A549 (cell line): Measurements from ENCODE around the gene ARHGAP18. TPM values are rescaled to one million over a fixed set of nuclear protein-coding genes. Genes with fewer than 3 reads are reported as not detected.

Source experiments
- ATAC-seq, 2 experiments: fragments of 200-7000 bp in 1 of 2; fragments of >200 bp in 1 of 2; cut with Nextera tagmentation in 1 of 2; cut with Tn5 transposase in 1 of 2; 3 replicates each; pipeline versions ENCODE4 v1.8.0 to v1.9.1; 2018 to 2020; ENCODE audit warnings: mild to moderate bottlenecking in 1 of 2, moderate library complexity in 1 of 2
- CTCF ChIA-PET: fragments of 300-600 bp; sonication (Branson Sonifier 250); formaldehyde crosslinking; extraction: SDS; loops from one replicate; lab custom pipeline; 2021; ENCODE audit warnings: antibody characterized with exemption, inconsistent platforms; lab: Yijun Ruan, JAX
- POLR2A ChIA-PET: fragments of 350-600 bp; formaldehyde crosslinking; extraction: SDS; loops from one replicate; lab custom pipeline; 2021; ENCODE audit warnings: antibody characterized with exemption, inconsistent platforms; lab: Yijun Ruan, JAX
- DNase-seq, 2 experiments: peaks; one replicate each; pipeline versions ENCODE4 v3.0.0 to v3.0.0-alpha.2; 2011 to 2016; ENCODE audit warnings: low read depth in 1 of 2, low spot score in 1 of 2
- FAIRE-seq: peaks from 2 replicates; lab custom pipeline; 2011; peaks lifted over from hg19 to GRCh38; lab: Jason Lieb, UNC
- H3K27ac ChIP-seq, 2 experiments: fragments of >200 bp; sonication (Bioruptor Twin); formaldehyde crosslinking; 3 replicates each; pipeline ENCODE4 v1.5.1; 2016 to 2017
- H3K4me1 ChIP-seq: fragments of >200 bp; sonication (Bioruptor Twin); formaldehyde crosslinking; 3 replicates; pipeline ENCODE4 v1.6.1; 2016
- H3K4me2 ChIP-seq: fragments of >200 bp; sonication (Bioruptor Twin); formaldehyde crosslinking; 3 replicates; pipeline ENCODE4 v1.6.1; 2016
- H3K4me3 ChIP-seq: fragments of >200 bp; sonication (Bioruptor Twin); formaldehyde crosslinking; 3 replicates; pipeline ENCODE4 v1.5.1; 2016
- H3K9me3 ChIP-seq: fragments of >200 bp; sonication (Bioruptor Twin); formaldehyde crosslinking; 3 replicates; pipeline ENCODE4 v1.6.1; 2016
- BHLHE40 ChIP-seq: IDR thresholded peaks from 2 replicates; pipeline ENCODE4 v1.6.1; 2012; ENCODE audit warnings: low read depth, low read length, inconsistent platforms
- CBX8 ChIP-seq: fragments of 200-600 bp; sonication (generic); IDR thresholded peaks from 2 replicates; pipeline ENCODE4 v1.6.1; 2016
- CHD2 ChIP-seq: fragments of 150-350 bp; IDR thresholded peaks from 2 replicates; pipeline ENCODE4 v1.6.1; 2014; ENCODE audit warnings: low read length; ENCODE audit not compliant: partially characterized antibody
- CHD4 ChIP-seq: fragments of 200-600 bp; sonication (generic); IDR thresholded peaks from 2 replicates; pipeline ENCODE4 v1.6.1; 2016; ENCODE audit warnings: antibody characterized with exemption, mild to moderate bottlenecking, borderline replicate concordance
- EHMT2 ChIP-seq: fragments of 200-600 bp; sonication (generic); IDR thresholded peaks from 2 replicates; pipeline ENCODE4 v1.6.1; 2016; ENCODE audit warnings: antibody characterized with exemption, low read depth, mild to moderate bottlenecking, moderate library complexity
- EP300 ChIP-seq, 2 experiments: fragments of >200 bp; sonication (Bioruptor Twin); formaldehyde crosslinking; IDR thresholded peaks; 2 replicates in 1 of 2; 3 replicates in 1 of 2; pipeline ENCODE4 v1.6.1; 2016 to 2017
- HDAC2 ChIP-seq: fragments of 200-600 bp; sonication (generic); IDR thresholded peaks from 2 replicates; pipeline ENCODE4 v1.6.1; 2016
- HMGXB4 ChIP-seq: fragments of 250-450 bp; sonication (Bioruptor Pico); IDR thresholded peaks from 2 replicates; pipeline ENCODE4 v1.5.0; 2021; ENCODE audit warnings: mild to moderate bottlenecking, moderate library complexity, borderline replicate concordance
- JUN ChIP-seq, 2 experiments: fragments of >200 bp; sonication (Bioruptor Twin); formaldehyde crosslinking; IDR thresholded peaks; 2 replicates in 1 of 2; 3 replicates in 1 of 2; pipeline ENCODE4 v1.6.1; 2016 to 2017
- MAFK ChIP-seq: fragments of 450-650 bp; IDR thresholded peaks from 2 replicates; pipeline ENCODE4 v1.6.1; 2014; ENCODE audit not compliant: partially characterized antibody
- NFE2L2 ChIP-seq: fragments of 150-350 bp; conservative IDR thresholded peaks from 2 replicates; pipeline ENCODE4 v1.6.1; 2014; ENCODE audit warnings: low read length
- NPAS2 ChIP-seq: fragments of 250-450 bp; sonication (Bioruptor Pico); IDR thresholded peaks from 2 replicates; pipeline ENCODE4 v1.8.0; 2022; ENCODE audit warnings: mild to moderate bottlenecking, moderate library complexity, borderline replicate concordance
- POLR2AphosphoS2 ChIP-seq: conservative IDR thresholded peaks from 2 replicates; pipeline ENCODE4 v1.6.1; 2012; ENCODE audit warnings: low read length, improper control_type of control experiment, inconsistent platforms
- RARB ChIP-seq: fragments of 250-450 bp; sonication (Bioruptor Pico); IDR thresholded peaks from 2 replicates; pipeline ENCODE4 v1.8.0; 2021; ENCODE audit warnings: mild to moderate bottlenecking, moderate library complexity
- SMC3 ChIP-seq: fragments of >200 bp; sonication (Bioruptor Twin); formaldehyde crosslinking; IDR thresholded peaks from 3 replicates; pipeline ENCODE4 v1.6.1; 2018; ENCODE audit warnings: inconsistent platforms
- SREBF2 ChIP-seq: fragments of 450-650 bp; IDR thresholded peaks from 2 replicates; pipeline ENCODE4 v1.6.1; 2014; ENCODE audit warnings: mild to moderate bottlenecking, moderate library complexity
- ZNF302 ChIP-seq: fragments of 250-450 bp; sonication (Bioruptor Pico); IDR thresholded peaks from 2 replicates; pipeline ENCODE4 v1.9.0; 2021; ENCODE audit warnings: inconsistent platforms, mild to moderate bottlenecking, moderate library complexity
- WGBS: methylation state at CpG from one replicate; pipeline ENCODE4 v1.1.6; 2017; ENCODE audit errors: missing lambda C conversion rate; 5-methylcytosine and 5-hydroxymethylcytosine counted together
- polyA plus RNA-seq, 4 experiments: library from polyadenylated mRNA; depleted of rRNA in 3 of 4; stranded (reverse); fragments of >200 nt; fragmentation: RNase III in 1 of 4; extraction: RNeasy Plus Mini Kit Qiagen cat#74134 plus additional on column Dnase treatment in 1 of 4; gene quantifications; 2 replicates in 3 of 4; 3 replicates in 1 of 4; pipeline ENCODE4 v1.2.3, GENCODE V29; 2011 to 2017
- TF ChIP-seq, protein P1 (sequence below): fragments of >200 bp; sonication (Bioruptor Twin); formaldehyde crosslinking; IDR thresholded peaks from 3 replicates; pipeline ENCODE4 v1.5.1; 2016
- TF ChIP-seq, protein P2 (sequence below): fragments of 450-650 bp; IDR thresholded peaks from 2 replicates; pipeline ENCODE4 v1.6.1; 2014; ENCODE audit warnings: antibody characterized with exemption

Gene ARHGAP18
- polyA plus RNA-seq, 2 of the 4 experiments (the other 2 are of a cell fraction) = 11.2 to 16.7 TPM

- TF ChIP-seq, protein P1, sequence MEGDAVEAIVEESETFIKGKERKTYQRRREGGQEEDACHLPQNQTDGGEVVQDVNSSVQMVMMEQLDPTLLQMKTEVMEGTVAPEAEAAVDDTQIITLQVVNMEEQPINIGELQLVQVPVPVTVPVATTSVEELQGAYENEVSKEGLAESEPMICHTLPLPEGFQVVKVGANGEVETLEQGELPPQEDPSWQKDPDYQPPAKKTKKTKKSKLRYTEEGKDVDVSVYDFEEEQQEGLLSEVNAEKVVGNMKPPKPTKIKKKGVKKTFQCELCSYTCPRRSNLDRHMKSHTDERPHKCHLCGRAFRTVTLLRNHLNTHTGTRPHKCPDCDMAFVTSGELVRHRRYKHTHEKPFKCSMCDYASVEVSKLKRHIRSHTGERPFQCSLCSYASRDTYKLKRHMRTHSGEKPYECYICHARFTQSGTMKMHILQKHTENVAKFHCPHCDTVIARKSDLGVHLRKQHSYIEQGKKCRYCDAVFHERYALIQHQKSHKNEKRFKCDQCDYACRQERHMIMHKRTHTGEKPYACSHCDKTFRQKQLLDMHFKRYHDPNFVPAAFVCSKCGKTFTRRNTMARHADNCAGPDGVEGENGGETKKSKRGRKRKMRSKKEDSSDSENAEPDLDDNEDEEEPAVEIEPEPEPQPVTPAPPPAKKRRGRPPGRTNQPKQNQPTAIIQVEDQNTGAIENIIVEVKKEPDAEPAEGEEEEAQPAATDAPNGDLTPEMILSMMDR = no peak
- no peak for TF ChIP-seq MAFK
- TF ChIP-seq EHMT2 = no peak
- no peak for TF ChIP-seq CHD4
- TF ChIP-seq SMC3 = no peak
- TF ChIP-seq POLR2AphosphoS2 = no peak
- TF ChIP-seq HMGXB4 (CRISPR knock-in tag) = no peak
- TF ChIP-seq HDAC2 = no peak
- TF ChIP-seq, protein P2, sequence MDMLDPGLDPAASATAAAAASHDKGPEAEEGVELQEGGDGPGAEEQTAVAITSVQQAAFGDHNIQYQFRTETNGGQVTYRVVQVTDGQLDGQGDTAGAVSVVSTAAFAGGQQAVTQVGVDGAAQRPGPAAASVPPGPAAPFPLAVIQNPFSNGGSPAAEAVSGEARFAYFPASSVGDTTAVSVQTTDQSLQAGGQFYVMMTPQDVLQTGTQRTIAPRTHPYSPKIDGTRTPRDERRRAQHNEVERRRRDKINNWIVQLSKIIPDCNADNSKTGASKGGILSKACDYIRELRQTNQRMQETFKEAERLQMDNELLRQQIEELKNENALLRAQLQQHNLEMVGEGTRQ = no peak
- TF ChIP-seq, all 56 proteins: peak for 0
Measured at GRCh38 chr6:129558248-129558647, 151.7 kb downstream of the ARHGAP18 start (continued).

- no peak for FAIRE-seq
- POLR2A ChIA-PET = no interaction called here
- 76% methylated on average over 5 of the region's 5 CpGs for WGBS
Measured at GRCh38 chr6:129555206-129555832, 154.7 kb downstream of the ARHGAP18 start.

GRCh38 chr6:129552413-129552812 lies 157.6 kb downstream of the ARHGAP18 start:
- no peak for ATAC-seq
- ChIA-PET CTCF (interaction anchor here (0.8 kb wide), 1 partner anchor 51 kb away, joined by 4 read pairs; no protein-coding TSS in a partner anchor), POLR2A (no interaction called here)
- no peak overlapping the region for H3K4me2 ChIP-seq
- no peak overlapping the region for H3K4me3 ChIP-seq
- no peak for DNase-seq
- TF ChIP-seq NFE2L2 (no peak), JUN (IDR thresholded peaks at IDR 0.05) (no peak), RARB (CRISPR knock-in tag) (no peak)
- TF ChIP-seq, protein P2 = no peak
- TF ChIP-seq, all 56 proteins: peak for 0
- no peak overlapping the region for H3K27ac ChIP-seq
- H3K9me3 ChIP-seq = no peaks in the 10 kb centered on the region
- H3K4me1 ChIP-seq = no peaks in the 10 kb centered on the region
- WGBS = 77% methylated on average over 2 of the region's 2 CpGs
- FAIRE-seq = no peak

More at GRCh38 chr6:129555206-129555832, 154.7 kb downstream of the ARHGAP18 start:
- no peak for TF ChIP-seq EP300 (IDR thresholded peaks at IDR 0.05)
- TF ChIP-seq HDAC2 = no peak
- TF ChIP-seq SREBF2 = no peak
- TF ChIP-seq BHLHE40 = no peak
- no peak for TF ChIP-seq CHD2
- no peak for TF ChIP-seq ZNF302 (CRISPR knock-in tag)
- no peak for TF ChIP-seq NFE2L2
- no peak for TF ChIP-seq EHMT2
- no peak for TF ChIP-seq CBX8
- no peak for TF ChIP-seq NPAS2 (CRISPR knock-in tag)
- no peak for TF ChIP-seq MAFK
- Histone ChIP-seq H3K27ac (no peak overlapping the region), H3K9me3 (no peaks in the 10 kb centered on the region), H3K4me2 (no peak overlapping the region), H3K4me3 (no peak overlapping the region), H3K4me1 (no peaks in the 10 kb centered on the region)
- no peak for ATAC-seq
- CTCF ChIA-PET = no interaction called here
- DNase-seq = no peak
